ENCODE measurements around the gene RNASE8.

DNA sequence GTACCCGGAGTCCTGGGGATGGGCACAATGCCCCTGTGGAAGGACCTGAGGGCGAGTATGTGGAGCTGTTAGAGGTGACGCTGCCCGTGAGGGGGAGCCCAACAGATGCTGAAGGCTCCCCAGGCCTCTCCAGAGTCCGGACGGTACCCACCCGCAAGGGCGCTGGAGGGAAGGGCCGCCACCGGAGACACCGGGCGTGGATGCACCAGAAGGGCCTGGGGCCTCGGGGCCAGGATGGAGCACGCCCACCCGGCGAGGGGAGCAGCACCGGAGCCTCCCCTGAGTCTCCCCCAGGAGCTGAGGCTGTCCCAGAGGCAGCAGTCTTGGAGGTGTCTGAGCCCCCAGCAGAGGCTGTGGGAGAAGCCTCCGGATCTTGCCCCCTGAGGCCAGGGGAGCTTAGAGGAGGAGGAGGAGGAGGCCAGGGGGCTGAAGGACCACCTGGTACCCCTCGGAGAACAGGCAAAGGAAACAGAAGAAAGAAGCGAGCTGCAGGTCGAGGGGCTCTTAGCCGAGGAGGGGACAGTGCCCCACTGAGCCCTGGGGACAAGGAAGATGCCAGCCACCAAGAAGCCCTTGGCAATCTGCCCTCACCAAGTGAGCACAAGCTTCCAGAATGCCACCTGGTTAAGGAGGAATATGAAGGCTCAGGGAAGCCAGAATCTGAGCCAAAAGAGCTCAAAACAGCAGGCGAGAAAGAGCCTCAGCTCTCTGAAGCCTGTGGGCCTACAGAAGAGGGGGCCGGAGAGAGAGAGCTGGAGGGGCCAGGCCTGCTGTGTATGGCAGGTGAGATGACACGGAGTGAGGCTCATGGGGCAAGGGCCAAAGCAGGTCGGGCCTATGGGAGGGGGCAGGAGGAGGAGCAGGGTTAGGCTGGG, 17.0 kb downstream of the RNASE8 start:
- TF ChIP-seq, protein P1, sequence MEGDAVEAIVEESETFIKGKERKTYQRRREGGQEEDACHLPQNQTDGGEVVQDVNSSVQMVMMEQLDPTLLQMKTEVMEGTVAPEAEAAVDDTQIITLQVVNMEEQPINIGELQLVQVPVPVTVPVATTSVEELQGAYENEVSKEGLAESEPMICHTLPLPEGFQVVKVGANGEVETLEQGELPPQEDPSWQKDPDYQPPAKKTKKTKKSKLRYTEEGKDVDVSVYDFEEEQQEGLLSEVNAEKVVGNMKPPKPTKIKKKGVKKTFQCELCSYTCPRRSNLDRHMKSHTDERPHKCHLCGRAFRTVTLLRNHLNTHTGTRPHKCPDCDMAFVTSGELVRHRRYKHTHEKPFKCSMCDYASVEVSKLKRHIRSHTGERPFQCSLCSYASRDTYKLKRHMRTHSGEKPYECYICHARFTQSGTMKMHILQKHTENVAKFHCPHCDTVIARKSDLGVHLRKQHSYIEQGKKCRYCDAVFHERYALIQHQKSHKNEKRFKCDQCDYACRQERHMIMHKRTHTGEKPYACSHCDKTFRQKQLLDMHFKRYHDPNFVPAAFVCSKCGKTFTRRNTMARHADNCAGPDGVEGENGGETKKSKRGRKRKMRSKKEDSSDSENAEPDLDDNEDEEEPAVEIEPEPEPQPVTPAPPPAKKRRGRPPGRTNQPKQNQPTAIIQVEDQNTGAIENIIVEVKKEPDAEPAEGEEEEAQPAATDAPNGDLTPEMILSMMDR (IDR thresholded peaks at IDR 0.05; ENCODE audit: low read depth, low read length): no peak
- no peak for TF ChIP-seq EZH2phosphoT487 (IDR thresholded peaks at IDR 0.05; ENCODE audit: low read depth)

Measured in OCI-LY3 (cell line).